Measurements from ENCODE around the gene BCOR. TPM values are rescaled to one million over a fixed set of nuclear protein-coding genes. Genes with fewer than 3 reads are reported as not detected.

BCOR gene
- total and polyA plus RNA-seq, 2 of the 4 experiments (the other 2 are of a cell fraction): 7.5 to 9.0 TPM

DNA sequence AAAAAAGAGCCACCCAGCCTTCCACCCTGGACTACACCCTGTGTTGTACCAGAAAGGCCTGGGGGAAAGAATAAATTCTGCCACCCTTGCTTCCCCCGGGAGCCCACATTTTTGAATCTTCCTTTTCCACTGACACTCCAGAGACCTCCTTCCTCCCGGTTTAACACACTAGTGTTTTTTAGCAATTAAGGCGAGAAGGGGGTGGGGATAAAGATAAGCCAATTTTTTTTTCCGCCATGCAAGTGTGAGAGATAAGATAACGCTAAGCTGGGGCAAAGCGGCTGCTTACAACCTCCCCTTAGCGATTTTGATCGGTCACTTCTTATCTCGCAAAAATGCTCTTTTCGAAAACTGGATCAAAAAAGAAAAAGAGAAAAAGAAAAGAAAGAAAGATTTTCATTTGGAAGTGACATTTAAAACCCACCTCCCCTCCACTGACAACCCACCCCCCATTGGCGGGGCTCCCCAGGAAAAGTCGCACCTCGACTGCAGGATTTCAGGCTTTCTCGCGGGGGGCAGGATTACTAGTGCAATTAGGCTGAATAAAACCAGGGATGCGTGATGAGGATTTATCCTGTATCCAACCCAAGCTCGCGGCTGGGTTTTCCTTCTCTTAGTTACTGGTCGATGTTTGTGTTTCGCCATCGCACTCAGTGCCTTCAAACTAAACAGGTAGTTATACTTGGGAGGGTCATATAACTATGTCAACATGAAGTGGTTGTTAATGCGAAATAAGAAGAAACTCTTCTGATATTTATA, 6.0 kb upstream of the BCOR start:
- Histone ChIP-seq H4K5ac (ENCODE audit: low read depth, low read length) (no peak overlapping the region), H3K23ac (ENCODE audit: low read depth, low read length) (no peak overlapping the region), H3K9me1 (ENCODE audit: insufficient read depth, low read length) (no peaks in the 10 kb centered on the region), H3K36me3 (ENCODE audit: control insufficient read depth, insufficient read depth, low read length) (no peaks in the 10 kb centered on the region), H3K79me1 (ENCODE audit: low read depth in 1 of 2, low read length in 2 of 2) (no peaks in the 10 kb centered on the region; a peak in 1 of 4 replicates), H4K20me1 (ENCODE audit: insufficient read depth, low read length) (no peaks in the 10 kb centered on the region), H3K14ac (replicated peaks; ENCODE audit: low read depth, low read length) (no peak overlapping the region), H2BK5ac (ENCODE audit: low read depth, low read length, poor library complexity, severe bottlenecking) (no peak overlapping the region), H3K27ac (ENCODE audit: insufficient read depth, low read length) (no peak overlapping the region), H4K91ac (ENCODE audit: insufficient read depth, low read depth, low read length) (no peak overlapping the region), H3K4ac (ENCODE audit: low read depth, low read length) (no peak overlapping the region), H3K56ac (ENCODE audit: extremely low read depth, insufficient read depth, low read length) (no peak overlapping the region), H3K9ac (ENCODE audit: low read depth, low read length) (no peak overlapping the region), H3K18ac (ENCODE audit: low read depth, low read length) (no peak overlapping the region), H2BK120ac (ENCODE audit: low read depth, low read length) (no peak overlapping the region), H2BK20ac (ENCODE audit: low read depth, low read length) (no peak overlapping the region), H2AK9ac (replicated peaks; ENCODE audit: low read depth, low read length, poor library complexity) (no peak overlapping the region), H3K4me3 (ENCODE audit: insufficient read depth, low read depth, low read length) (no peak overlapping the region), H3K9me3 (ENCODE audit: control insufficient read depth, insufficient read depth, low read length) (no peaks in the 10 kb centered on the region), H2BK15ac (ENCODE audit: low read depth, low read length) (no peak overlapping the region), H3K4me1 (ENCODE audit: control insufficient read depth, insufficient read depth, low read length) (peaks cover 7% of the 10 kb centered on the region; the same call in 1 of the 2 replicates), H2AK5ac (ENCODE audit: low read depth, low read length) (no peak overlapping the region), H3K27me3 (ENCODE audit: control insufficient read depth, insufficient read depth, low read length) (peaks cover 4% of the 10 kb centered on the region; the same call in 1 of the 2 replicates), H3K4me2 (ENCODE audit: low read depth, low read length) (no peak overlapping the region), H4K8ac (ENCODE audit: low read depth in 2 of 2, low read length in 2 of 2) (no peak overlapping the region), H2AFZ (replicated peaks; ENCODE audit: low read length, poor library complexity) (no peak overlapping the region)
- intact Hi-C loops (cut with micrococcal nuclease): no loop called here
- DNase-seq (no peak), ATAC-seq (ENCODE audit: low read depth) (no peak)
- BruUV-seq (replicated peaks): no TSS peak
- in situ Hi-C loops (cut with MboI; ENCODE audit: low sequenced_read_pairs): no loop called here
- dilution Hi-C loops (cut with HindIII; ENCODE audit: low sequenced_read_pairs, unreplicated experiment): no loop called here
- 33% methylated on average over 3 of the region's 22 CpGs; no CpG with 5 or more reads in 1 of the 2 experiments for WGBS, 2 experiments (ENCODE audit: extremely low coverage in 2 of 2, insufficient read length in 1 of 2)
- ChIA-PET POLR2A (ENCODE audit: unreplicated experiment) (no interaction called here), CTCF (interaction anchor here (0.6 kb wide), 1 partner anchor 83 kb away, joined by 6 read pairs; no protein-coding TSS in a partner anchor)
- TF ChIP-seq CEBPB (IDR thresholded peaks at IDR 0.05; ENCODE audit: low read depth, low read length) (no peak), BHLHE40 (IDR thresholded peaks at IDR 0.05; ENCODE audit: low read depth, low read length) (no peak), FOS (IDR thresholded peaks at IDR 0.05; ENCODE audit: low read depth, low read length) (no peak), CHD1 (IDR thresholded peaks at IDR 0.05; ENCODE audit: low read depth, low read length) (no peak), SMC3 (IDR thresholded peaks at IDR 0.05; ENCODE audit: low read depth, low read length) (no peak), MAFK (IDR thresholded peaks at IDR 0.05; ENCODE audit: low read depth, low read length) (no peak)
- TF ChIP-seq, protein P1, sequence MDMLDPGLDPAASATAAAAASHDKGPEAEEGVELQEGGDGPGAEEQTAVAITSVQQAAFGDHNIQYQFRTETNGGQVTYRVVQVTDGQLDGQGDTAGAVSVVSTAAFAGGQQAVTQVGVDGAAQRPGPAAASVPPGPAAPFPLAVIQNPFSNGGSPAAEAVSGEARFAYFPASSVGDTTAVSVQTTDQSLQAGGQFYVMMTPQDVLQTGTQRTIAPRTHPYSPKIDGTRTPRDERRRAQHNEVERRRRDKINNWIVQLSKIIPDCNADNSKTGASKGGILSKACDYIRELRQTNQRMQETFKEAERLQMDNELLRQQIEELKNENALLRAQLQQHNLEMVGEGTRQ (IDR thresholded peaks at IDR 0.05; ENCODE audit: low read depth, low read length): no peak
- TF ChIP-seq, protein P2, sequence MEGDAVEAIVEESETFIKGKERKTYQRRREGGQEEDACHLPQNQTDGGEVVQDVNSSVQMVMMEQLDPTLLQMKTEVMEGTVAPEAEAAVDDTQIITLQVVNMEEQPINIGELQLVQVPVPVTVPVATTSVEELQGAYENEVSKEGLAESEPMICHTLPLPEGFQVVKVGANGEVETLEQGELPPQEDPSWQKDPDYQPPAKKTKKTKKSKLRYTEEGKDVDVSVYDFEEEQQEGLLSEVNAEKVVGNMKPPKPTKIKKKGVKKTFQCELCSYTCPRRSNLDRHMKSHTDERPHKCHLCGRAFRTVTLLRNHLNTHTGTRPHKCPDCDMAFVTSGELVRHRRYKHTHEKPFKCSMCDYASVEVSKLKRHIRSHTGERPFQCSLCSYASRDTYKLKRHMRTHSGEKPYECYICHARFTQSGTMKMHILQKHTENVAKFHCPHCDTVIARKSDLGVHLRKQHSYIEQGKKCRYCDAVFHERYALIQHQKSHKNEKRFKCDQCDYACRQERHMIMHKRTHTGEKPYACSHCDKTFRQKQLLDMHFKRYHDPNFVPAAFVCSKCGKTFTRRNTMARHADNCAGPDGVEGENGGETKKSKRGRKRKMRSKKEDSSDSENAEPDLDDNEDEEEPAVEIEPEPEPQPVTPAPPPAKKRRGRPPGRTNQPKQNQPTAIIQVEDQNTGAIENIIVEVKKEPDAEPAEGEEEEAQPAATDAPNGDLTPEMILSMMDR (conservative IDR thresholded peaks at IDR 0.05; ENCODE audit: low read depth, low read length): no peak
